GM13976 (cell line): ENCODE data around the gene MEIS1.

ENCODE experiments used
- DNase-seq: peaks from one replicate; pipeline ENCODE4 v3.0.0; 2012; ENCODE audit warnings: low spot score
- CTCF ChIP-seq: IDR thresholded peaks from 2 replicates; pipeline ENCODE4 v1.5.1; 2012; ENCODE audit warnings: borderline replicate concordance, mild to moderate bottlenecking; ENCODE audit not compliant: insufficient read depth; ENCODE audit errors: extremely low read depth, missing control alignments, control extremely low read depth
- in situ Hi-C: fragments of 300-500 bp; cut with MboI; formaldehyde crosslinking; loops from one replicate; pipeline ENCODE4 v1.12.0; 2022; ENCODE audit warnings: low sequenced_read_pairs, mixed read lengths, inconsistent platforms; ENCODE audit not compliant: unreplicated experiment

MEIS1 gene

GRCh38 chr2:66555501-66556324, 120.8 kb downstream of the MEIS1 start:
- no peak for DNase-seq
- no peak for TF ChIP-seq CTCF
- in situ Hi-C loops = no loop called here

GRCh38 chr2:66559672-66560071, 124.7 kb downstream of the MEIS1 start:
- in situ Hi-C loops = no loop called here
- DNase-seq = no peak
- TF ChIP-seq CTCF = no peak

- in situ Hi-C loops = no loop called here
- no peak for DNase-seq
- no peak for TF ChIP-seq CTCF
These were observed 125.8 kb downstream of the MEIS1 start for GRCh38 chr2:66560683-66561082.

- TF ChIP-seq CTCF = no peak
- in situ Hi-C loops = no loop called here
- DNase-seq = no peak
These were observed 126.8 kb downstream of the MEIS1 start for GRCh38 chr2:66561645-66562303.

GRCh38 chr2:66562304-66562685, 127.4 kb downstream of the MEIS1 start:
- DNase-seq = no peak
- in situ Hi-C loops = no loop called here
- TF ChIP-seq CTCF = no peak

GRCh38 chr2:66563473-66563872, 128.5 kb downstream of the MEIS1 start:
- no peak for TF ChIP-seq CTCF
- no peak for DNase-seq
- in situ Hi-C loops = no loop called here

- in situ Hi-C loops = no loop called here
- no peak for TF ChIP-seq CTCF
- DNase-seq = no peak
These were observed 130.4 kb downstream of the MEIS1 start for GRCh38 chr2:66565291-66565690.
